HepG2 (cell line): ENCODE data around the gene RILPL1. TPM values are rescaled to one million over a fixed set of nuclear protein-coding genes. Genes with fewer than 3 reads are reported as not detected.
"Not testable (repeated sequence)": the region's sequence is repeated elsewhere in the genome, so short reads cannot be mapped to it uniquely, and the experiment has no call there.

Source experiments
- ATAC-seq: fragments of 200-7000 bp; cut with Tn5 transposase; 3 replicates; pipeline ENCODE4 v1.9.1; 2020; ENCODE audit warnings: mild to moderate bottlenecking, moderate library complexity
- BruUV-seq: library from RNA; stranded (reverse); fragments of 400-500 nt; replicated peaks from 2 replicates; lab custom pipeline; 2021; lab: Mats Ljungman, UMichigan
- CTCF ChIA-PET: fragments of 300-600 bp; formaldehyde crosslinking; extraction: SDS; loops from one replicate; lab custom pipeline; 2021; ENCODE audit warnings: low total read pairs, inconsistent platforms, low intra/inter-chr PET ratio; lab: Yijun Ruan, JAX
- POLR2A ChIA-PET: fragments of 350-600 bp; sonication (Branson Sonifier 250); formaldehyde crosslinking; loops from one replicate; lab custom pipeline; 2020; ENCODE audit warnings: antibody characterized with exemption, inconsistent platforms; lab: Yijun Ruan, JAX
- DNase-seq: peaks from one replicate; pipeline ENCODE4 v3.0.0-alpha.2; 2015; ENCODE audit warnings: low spot score
- FAIRE-seq: peaks from 3 replicates; lab custom pipeline; 2011; peaks lifted over from hg19 to GRCh38; lab: Jason Lieb, UNC
- H2AFZ ChIP-seq: one replicate; pipeline ENCODE4 v1.6.1; 2011; ENCODE audit warnings: low read length, inconsistent platforms
- H3K27ac ChIP-seq: fragments of 300-600 bp; 3 replicates; pipeline ENCODE4 v1.8.0; 2011; ENCODE audit warnings: mixed run types, mild to moderate bottlenecking, mixed read lengths, low read length, inconsistent platforms; ENCODE audit not compliant: insufficient read depth; ENCODE audit errors: extremely low read length
- H3K27me3 ChIP-seq, 2 experiments: fragments of 200-600 bp in 1 of 2; 2 replicates in 1 of 2; 3 replicates in 1 of 2; pipeline versions ENCODE4 v1.6.0 to v1.8.0; 2011; ENCODE audit warnings: low read length in 2 of 2, mild to moderate bottlenecking in 2 of 2, moderate library complexity in 2 of 2, inconsistent platforms in 1 of 2; ENCODE audit not compliant: insufficient read depth in 2 of 2, control insufficient read depth in 1 of 2
- H3K36me3 ChIP-seq, 2 experiments: fragments of 200-600 bp in 1 of 2; replicated peaks in 1 of 2; 2 replicates in 1 of 2; 3 replicates in 1 of 2; pipeline versions ENCODE4 v1.5.1 to v1.8.0; 2011; ENCODE audit warnings: low read length in 2 of 2, inconsistent platforms in 1 of 2; ENCODE audit not compliant: insufficient read depth in 2 of 2, control insufficient read depth in 1 of 2
- H3K4me1 ChIP-seq: 2 replicates; pipeline ENCODE4 v1.5.1; 2012; ENCODE audit warnings: low read length, inconsistent platforms; ENCODE audit not compliant: insufficient read depth
- H3K4me2 ChIP-seq: 2 replicates; pipeline ENCODE4 v1.6.0; 2011; ENCODE audit warnings: low read depth, low read length, inconsistent platforms
- H3K4me3 ChIP-seq, 3 experiments: fragments of 200-600 bp in 1 of 3; sonication (generic), shearing (Covaris generic) in 1 of 3; replicated peaks in 1 of 3; 2 replicates each; pipeline ENCODE4 v1.5.1; 2011 to 2016; ENCODE audit warnings: low read length in 3 of 3, inconsistent platforms in 2 of 3, low read depth in 2 of 3, mild to moderate bottlenecking in 2 of 3, control low read depth in 1 of 3, mixed read lengths in 1 of 3; ENCODE audit not compliant: insufficient read depth in 1 of 3
- H3K79me2 ChIP-seq: one replicate; pipeline ENCODE4 v1.6.1; 2011; ENCODE audit warnings: low read length, inconsistent platforms; ENCODE audit not compliant: insufficient read depth
- H3K9ac ChIP-seq: 2 replicates; pipeline ENCODE4 v1.6.0; 2011; ENCODE audit warnings: mild to moderate bottlenecking, low read depth, low read length, inconsistent platforms; ENCODE audit not compliant: insufficient read depth
- H3K9me3 ChIP-seq: 2 replicates; pipeline ENCODE4 v1.5.1; 2012; ENCODE audit warnings: mild to moderate bottlenecking, low read length
- H4K20me1 ChIP-seq: 2 replicates; pipeline ENCODE4 v1.6.0; 2011; ENCODE audit warnings: inconsistent platforms, mild to moderate bottlenecking, low read length, moderate library complexity; ENCODE audit not compliant: insufficient read depth
- ZNF770 ChIP-seq: sonication (generic); formaldehyde crosslinking; IDR thresholded peaks from 2 replicates; pipeline ENCODE4 v1.5.0; 2020; ENCODE audit warnings: mild to moderate bottlenecking, missing genetic modification reagents
- WGBS: methylation state at CpG from one replicate; pipeline ENCODE4 v1.1.6; 2017; ENCODE audit warnings: low lambda C conversion rate; 5-methylcytosine and 5-hydroxymethylcytosine counted together
- in situ Hi-C: cut with HindIII; loops from 2 replicates; pipeline ENCODE4 v1.10.0; 2017; ENCODE audit warnings: low pct_unique_long_range_greater_than_20kb; ENCODE audit not compliant: extremely low pct_ligation_motif_present
- intact Hi-C: fragments of 100-400 bp; cut with micrococcal nuclease; formaldehyde crosslinking; loops from one replicate; pipeline ENCODE4 v1.10.0; 2022; ENCODE audit not compliant: unreplicated experiment
- polyA plus RNA-seq, 8 experiments: library from polyadenylated mRNA; depleted of rRNA in 3 of 8; stranded (reverse) in 7 of 8; unstranded in 1 of 8; fragments of >200 nt; fragmentation: Illumina TruSeq in 4 of 8; extraction: Trizol in 4 of 8; gene quantifications; 2 replicates each; pipeline versions ENCODE4 v1.2.1 to v1.2.3, GENCODE V29; 2011 to 2016; ENCODE audit warnings: low read depth in 4 of 8, missing spikeins in 1 of 8, mixed read lengths in 1 of 8; ENCODE audit not compliant: insufficient read depth in 1 of 8
- total RNA-seq, 5 experiments: library from RNA; depleted of rRNA; stranded (reverse); fragments of >200 nt; fragmentation: Illumina TruSeq; extraction: Trizol; gene quantifications; 2 replicates each; pipeline ENCODE4 v1.2.3, GENCODE V29; 2016; ENCODE audit warnings: low read depth in 1 of 5

The RILPL1 gene
- total and polyA plus RNA-seq, 2 of the 13 experiments (the other 11 are each of a cell fraction or from before 2014, with no cell fraction given): 5.8 to 28.4 TPM

GRCh38 chr12:123431951-123432817 lies 101.3 kb downstream of the RILPL1 start:
- DNase-seq, intact Hi-C loops, CTCF ChIA-PET, H4K20me1 ChIP-seq, H3K27ac ChIP-seq, H3K9me3 ChIP-seq, H3K4me3 ChIP-seq, BruUV-seq, FAIRE-seq, H3K36me3 ChIP-seq, H3K4me2 ChIP-seq, ATAC-seq, POLR2A ChIA-PET, H3K79me2 ChIP-seq, in situ Hi-C loops, H2AFZ ChIP-seq, H3K9ac ChIP-seq, H3K27me3 ChIP-seq: not testable (repeated sequence)
- 93% methylated on average over 15 of the region's 15 CpGs for WGBS
- TF ChIP-seq ZNF770 (CRISPR knock-in tag): peak; percentile 67
- H3K4me1 ChIP-seq: peaks cover 27% of the 10 kb centered on the region

GRCh38 chr12:123429101-123429500 lies 104.4 kb downstream of the RILPL1 start:
- BruUV-seq, H3K9ac ChIP-seq, ATAC-seq, H3K27me3 ChIP-seq, H3K4me1 ChIP-seq, FAIRE-seq, POLR2A ChIA-PET, H3K27ac ChIP-seq, DNase-seq, H4K20me1 ChIP-seq, H3K79me2 ChIP-seq, CTCF ChIA-PET, H3K4me3 ChIP-seq, intact Hi-C loops, in situ Hi-C loops, H3K9me3 ChIP-seq, H3K36me3 ChIP-seq, H2AFZ ChIP-seq, H3K4me2 ChIP-seq: not testable (repeated sequence)
- WGBS: 96% methylated on average over 8 of the region's 8 CpGs
